Lower leg skin (tissue), 4 donors: Measurements from ENCODE around the gene ZNF302. TPM values are rescaled to one million over a fixed set of nuclear protein-coding genes. Genes with fewer than 3 reads are reported as not detected.

ENCODE experiments used
- DNase-seq, 2 donors: peaks; one replicate each; pipeline ENCODE4 v3.0.0-alpha.2; 2019; ENCODE audit warnings: low spot score in 2 of 2
- H3K4me3 ChIP-seq: fragments of 200-600 bp; sonication (generic); 2 replicates; pipeline ENCODE4 v1.5.1; 2017; ENCODE audit warnings: mild to moderate bottlenecking, low read depth; ENCODE audit not compliant: poor library complexity, severe bottlenecking
- POLR2A ChIP-seq, 2 donors: fragments of 450-650 bp; IDR thresholded peaks; one replicate each; pipeline ENCODE4 v1.6.1; 2016 to 2017; ENCODE audit warnings: antibody characterized with exemption in 2 of 2, mild to moderate bottlenecking in 1 of 2, moderate library complexity in 1 of 2
- WGBS, 2 donors: methylation state at CpG; one replicate each; pipeline ENCODE4 v1.1.5; 2018; 5-methylcytosine and 5-hydroxymethylcytosine counted together
- intact Hi-C: fragments of 100-400 bp; cut with DNase I; formaldehyde crosslinking; loops from one replicate; pipeline ENCODE4 v1.15.0; 2023; ENCODE audit warnings: low total_unique reads
- total RNA-seq, 4 donors: library from RNA; depleted of rRNA; stranded (reverse); fragments of >200 nt; gene quantifications; one replicate each; pipeline ENCODE4 v1.1.0, GENCODE V29; 2016
- TF ChIP-seq, protein P1 (sequence below), 3 donors: fragments of 450-650 bp; IDR thresholded peaks; one replicate each; pipeline ENCODE4 v1.5.1; 2016; ENCODE audit warnings: antibody characterized with exemption in 3 of 3, mild to moderate bottlenecking in 3 of 3, moderate library complexity in 2 of 3

Gene ZNF302
- total RNA-seq, 4 donors from 2014 or later = 9.2 to 21.4 (median 11.6) TPM

DNA sequence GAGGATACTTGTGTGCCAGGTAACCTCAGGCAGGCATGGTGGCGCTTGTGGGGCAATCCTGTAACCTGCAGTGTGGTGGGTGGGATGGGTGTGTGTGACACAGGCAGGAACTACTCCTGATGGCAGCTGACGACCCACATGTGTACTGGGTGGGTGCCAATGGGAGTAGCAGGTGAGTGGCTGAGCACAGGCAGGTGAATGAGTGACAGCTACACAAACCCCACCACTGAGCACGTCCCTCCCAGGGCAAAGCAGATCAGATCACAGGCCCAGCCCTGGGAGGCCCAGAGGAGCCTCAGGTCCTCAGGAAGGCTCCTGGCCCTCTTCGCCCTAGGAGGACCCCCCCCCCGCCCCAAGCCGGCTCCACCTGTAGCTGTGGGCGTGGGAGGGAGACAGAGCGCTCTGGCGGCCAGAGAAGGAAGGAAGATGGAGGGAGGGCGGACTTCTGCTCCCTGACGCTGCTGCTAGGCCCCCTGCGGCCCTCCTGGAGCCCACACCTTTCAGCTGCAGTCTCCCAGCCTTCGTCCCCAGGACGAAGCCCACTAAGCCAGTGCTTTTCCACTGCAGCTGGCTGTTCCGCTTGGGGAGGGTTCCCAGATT, 55.2 kb downstream of the ZNF302 start:
- intact Hi-C loops = no loop called here
- WGBS, 2 donors = 27 to 45% methylated on average over 15 of the region's 15 CpGs
- peak overlapping the region; percentile 78 for H3K4me3 ChIP-seq
- DNase-seq = no peak
- TF ChIP-seq POLR2A (IDR thresholded peaks at IDR 0.05) = no peak
- TF ChIP-seq, protein P1, sequence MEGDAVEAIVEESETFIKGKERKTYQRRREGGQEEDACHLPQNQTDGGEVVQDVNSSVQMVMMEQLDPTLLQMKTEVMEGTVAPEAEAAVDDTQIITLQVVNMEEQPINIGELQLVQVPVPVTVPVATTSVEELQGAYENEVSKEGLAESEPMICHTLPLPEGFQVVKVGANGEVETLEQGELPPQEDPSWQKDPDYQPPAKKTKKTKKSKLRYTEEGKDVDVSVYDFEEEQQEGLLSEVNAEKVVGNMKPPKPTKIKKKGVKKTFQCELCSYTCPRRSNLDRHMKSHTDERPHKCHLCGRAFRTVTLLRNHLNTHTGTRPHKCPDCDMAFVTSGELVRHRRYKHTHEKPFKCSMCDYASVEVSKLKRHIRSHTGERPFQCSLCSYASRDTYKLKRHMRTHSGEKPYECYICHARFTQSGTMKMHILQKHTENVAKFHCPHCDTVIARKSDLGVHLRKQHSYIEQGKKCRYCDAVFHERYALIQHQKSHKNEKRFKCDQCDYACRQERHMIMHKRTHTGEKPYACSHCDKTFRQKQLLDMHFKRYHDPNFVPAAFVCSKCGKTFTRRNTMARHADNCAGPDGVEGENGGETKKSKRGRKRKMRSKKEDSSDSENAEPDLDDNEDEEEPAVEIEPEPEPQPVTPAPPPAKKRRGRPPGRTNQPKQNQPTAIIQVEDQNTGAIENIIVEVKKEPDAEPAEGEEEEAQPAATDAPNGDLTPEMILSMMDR (IDR thresholded peaks at IDR 0.05) = no peak

DNA sequence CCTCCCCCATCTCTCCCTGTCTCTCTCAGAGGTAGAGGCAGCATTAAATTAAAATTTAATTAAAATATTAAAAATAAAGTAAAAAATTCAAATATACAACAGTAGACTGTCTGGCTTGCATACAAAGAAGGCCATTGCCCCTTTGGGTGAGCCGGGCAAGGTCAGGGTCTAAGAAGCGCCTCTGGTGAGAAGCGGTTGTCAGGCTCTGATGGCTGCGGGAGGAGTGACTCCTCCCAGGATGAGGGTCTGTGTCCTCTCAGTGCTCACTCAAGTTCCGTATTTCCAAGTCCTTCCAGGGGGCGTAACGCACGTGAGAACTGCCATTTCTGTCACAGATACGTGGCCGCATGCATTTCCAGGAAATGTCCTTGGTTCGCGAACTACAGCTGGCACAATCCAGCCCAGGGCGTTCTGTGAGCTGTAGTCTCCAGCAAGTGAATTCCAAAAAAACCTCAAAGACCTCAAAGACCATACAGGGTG, 55.8 kb downstream of the ZNF302 start:
- no peak for TF ChIP-seq POLR2A (IDR thresholded peaks at IDR 0.05)
- TF ChIP-seq, protein P1 (IDR thresholded peaks at IDR 0.05) = no peak
- peak overlapping the region; percentile 78 for H3K4me3 ChIP-seq
- DNase-seq = peak; percentile 53 to 89
- intact Hi-C loops = no loop called here
- WGBS, 2 donors = 2% methylated on average over 13 of the region's 13 CpGs

DNA sequence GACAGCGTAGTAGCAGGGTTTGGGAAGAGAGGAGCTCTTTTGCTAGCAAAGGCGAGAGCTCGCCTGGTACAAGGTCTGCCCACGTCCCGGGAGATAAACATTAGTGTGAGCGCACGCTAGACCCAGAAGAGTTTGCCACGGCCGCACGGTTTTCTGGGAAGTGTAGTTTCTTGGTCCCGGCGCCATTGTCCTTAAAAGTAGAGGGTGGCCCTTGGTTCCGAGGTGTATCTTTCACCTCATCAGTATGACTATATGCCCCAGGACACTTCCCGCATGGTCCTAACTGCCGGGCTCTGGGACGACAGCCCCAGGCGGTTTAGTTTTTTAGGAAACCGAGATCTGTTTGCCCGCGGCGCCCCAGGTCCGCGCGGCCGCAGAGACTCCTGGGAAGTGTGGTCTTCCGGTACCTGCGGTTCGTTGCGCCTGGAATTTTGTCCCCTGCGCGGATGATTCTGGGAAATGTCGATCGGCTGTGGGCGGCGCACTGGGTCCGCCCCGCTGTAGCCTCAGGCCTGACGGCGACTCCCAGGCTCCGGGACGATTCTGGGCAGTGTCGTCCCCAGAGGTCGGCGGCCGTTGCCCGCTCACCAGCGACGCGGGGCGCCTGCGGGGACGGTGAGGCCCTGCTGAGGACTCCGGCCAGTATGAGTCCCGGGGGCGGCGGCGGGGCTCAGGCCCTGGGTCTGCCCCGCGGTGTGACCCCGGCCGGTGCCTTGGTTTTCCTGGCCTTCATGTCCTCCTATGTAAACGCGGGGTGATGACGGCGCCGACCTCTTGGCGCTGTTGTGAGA, 56.5 kb downstream of the ZNF302 start, which contains the start of gene ZNF181:
TSS of gene ZNF181 (plus strand) at position 498 of the 791 bp plus-strand sequence. CDS start 795 bp downstream, outside the sequence.
- TF ChIP-seq, protein P1 (IDR thresholded peaks at IDR 0.05) = no peak
- TF ChIP-seq POLR2A (IDR thresholded peaks at IDR 0.05) = no peak
- DNase-seq = peak; percentile 85 to 97
- WGBS, 2 donors = 0 to 1% methylated on average over 30 to 31 of the region's 67 CpGs
- intact Hi-C loops = no loop called here
- peak within 1 kb of the TSS; percentile 78 for H3K4me3 ChIP-seq

DNA sequence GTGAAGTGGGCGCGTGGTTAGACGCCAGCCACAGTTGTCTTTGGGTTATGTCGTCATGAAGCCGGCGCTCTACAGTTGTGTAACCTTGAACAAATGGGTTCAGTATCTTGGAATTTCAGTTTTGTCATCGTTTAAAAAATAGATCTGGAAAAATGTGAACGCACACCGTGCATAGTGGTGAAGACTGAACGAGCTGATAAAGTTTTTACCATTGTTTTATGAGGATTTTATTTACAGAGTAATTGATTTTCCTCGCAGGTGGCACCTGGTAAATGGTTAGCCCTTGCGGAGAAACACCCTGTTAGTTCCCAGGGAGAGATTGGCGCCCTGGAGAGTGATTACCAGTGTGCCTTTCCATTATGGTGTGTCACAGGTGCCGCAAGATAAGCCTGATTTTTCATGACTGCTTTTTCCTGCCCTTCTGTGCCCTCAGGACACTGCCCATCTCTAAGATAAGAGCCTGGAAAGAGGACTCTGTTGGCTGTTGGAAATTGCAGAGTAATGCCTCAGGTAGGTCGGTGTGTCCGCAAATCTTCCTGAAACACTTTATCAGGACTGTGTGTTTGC, 57.1 kb downstream of the ZNF302 start:
- no peak for TF ChIP-seq POLR2A (IDR thresholded peaks at IDR 0.05)
- TF ChIP-seq, protein P1 (IDR thresholded peaks at IDR 0.05) = no peak
- no peak for DNase-seq
- peak overlapping the region; percentile 78 for H3K4me3 ChIP-seq
- intact Hi-C loops = no loop called here
- 11 to 20% methylated on average over 16 of the region's 16 CpGs for WGBS, 2 donors

Other genes with a start within 250 kb of the ZNF302 start
- 100 to 1,000 TPM in 1 of 4 donors, 10 to 100 TPM in 3; 74.8 to 101 (median 86.9) TPM for gene UBA2, start 249.3 kb upstream of the ZNF302 start, total RNA-seq
- gene WTIP, start 195.9 kb upstream of the ZNF302 start, total RNA-seq = 10 to 100 TPM in 2 of 4 donors, 1 to 10 TPM in 2; 3.8 to 16.3 (median 9.7) TPM
- gene SCGB2B2, start 519 bp upstream of the ZNF302 start, total RNA-seq = 1 to 10 TPM; 4.3 to 8.3 (median 6.6) TPM
- gene ZNF181, start 56.6 kb downstream of the ZNF302 start, total RNA-seq = 10 to 100 TPM in 3 of 4 donors, 1 to 10 TPM in 1; 5.4 to 16.8 (median 12.1) TPM
- 10 to 100 TPM in 1 of 4 donors, 1 to 10 TPM in 3; 4.5 to 13.3 (median 6.9) TPM for gene ZNF599, start 95.5 kb downstream of the ZNF302 start, total RNA-seq
- 1 to 10 TPM in 3 of 4 donors, under 1 TPM in 1; 0.53 to 2.1 (median 1.8) TPM for gene ZNF30, start 249.2 kb downstream of the ZNF302 start, total RNA-seq